Muscle of arm (tissue), 12 donors: ENCODE data around the gene PLEKHM1. TPM values are rescaled to one million over a fixed set of nuclear protein-coding genes. Genes with fewer than 3 reads are reported as not detected.
A peak's percentile ranks its signal among the peaks of the same experiment; 100 is the strongest.

ENCODE experiments used
- DNase-seq: peaks from one replicate; pipeline ENCODE4 v3.0.0-alpha.2; 2013
- polyA plus RNA-seq, 12 donors: library from polyadenylated mRNA; unstranded; fragments of 120-200 nt; gene quantifications; one replicate each; pipeline ENCODE4 v1.2.1, GENCODE V29; 2013; ENCODE audit not compliant: insufficient read length in 12 of 12

Gene PLEKHM1
- polyA plus RNA-seq, 12 donors, result 2.7 to 19.6 (median 10.6) TPM; not detected in 1

DNA sequence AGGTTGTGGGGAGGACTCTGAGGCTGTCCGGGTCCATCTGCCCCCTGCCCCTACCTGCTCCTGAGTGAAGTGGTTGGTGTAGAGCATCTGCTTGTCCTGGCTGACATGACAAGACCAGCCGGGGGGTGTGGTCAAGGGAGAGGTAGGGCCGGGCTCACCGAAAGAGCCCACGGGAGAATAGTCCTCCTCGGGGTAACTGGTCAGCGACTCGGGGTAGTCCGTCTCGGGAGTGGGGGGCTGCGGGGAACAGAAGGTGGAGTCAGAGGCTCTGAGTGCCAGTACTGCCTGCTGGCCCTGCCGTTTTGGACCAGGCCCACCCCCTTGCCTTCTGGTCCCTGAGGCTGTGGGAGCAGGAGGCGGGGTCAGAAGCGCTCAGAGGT is 85.7 kb downstream of the PLEKHM1 start:
- no peak for DNase-seq

DNA sequence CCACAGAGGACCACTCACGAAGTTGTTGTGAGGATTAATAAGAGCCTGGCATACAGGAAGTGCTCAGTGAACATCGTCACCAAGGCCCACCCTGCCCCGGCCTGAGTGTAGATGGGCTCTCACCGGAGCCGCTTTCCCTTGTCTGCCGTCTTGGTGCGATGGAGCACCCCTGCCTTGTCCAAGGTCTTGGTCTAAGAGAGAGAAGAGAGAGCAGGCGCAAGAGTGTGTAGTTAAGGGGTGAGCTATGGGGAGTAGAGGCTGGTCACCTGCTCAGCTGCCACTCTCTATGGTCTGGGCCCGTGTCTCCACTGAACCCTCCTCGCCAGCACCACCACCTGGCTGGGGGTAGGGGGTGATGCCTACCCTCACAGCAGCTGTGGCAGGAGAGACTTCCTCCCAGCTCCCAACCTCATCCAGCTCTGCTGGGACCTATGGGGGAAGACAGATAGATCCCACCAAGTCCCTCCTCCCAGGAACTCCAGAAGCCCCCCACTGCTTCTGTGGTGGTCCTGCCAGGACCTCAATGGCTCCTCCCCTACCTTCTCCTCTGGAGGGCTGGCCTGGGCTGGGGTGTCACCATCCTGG is 86.5 kb downstream of the PLEKHM1 start:
- DNase-seq, result no peak

DNA sequence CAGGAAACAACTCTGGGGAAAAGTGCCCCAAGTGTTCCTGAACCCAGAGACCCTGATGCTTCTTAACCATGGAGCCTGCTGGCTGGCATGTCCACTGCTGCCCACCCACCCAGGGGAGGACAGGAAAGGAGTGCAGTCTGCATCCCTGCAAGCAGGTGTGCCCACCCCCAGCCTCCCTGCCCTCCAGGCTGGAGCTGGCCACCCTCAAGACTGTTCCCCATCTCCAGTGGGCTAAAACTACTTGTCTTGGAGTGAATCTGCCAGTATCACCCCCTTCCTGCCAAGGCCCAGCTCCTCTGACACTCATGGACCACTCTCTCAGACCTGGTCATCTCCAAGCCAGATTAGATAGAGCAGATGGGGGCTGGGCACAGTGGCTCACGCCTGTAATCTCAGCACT is 87.6 kb downstream of the PLEKHM1 start:
- no peak for DNase-seq

DNA sequence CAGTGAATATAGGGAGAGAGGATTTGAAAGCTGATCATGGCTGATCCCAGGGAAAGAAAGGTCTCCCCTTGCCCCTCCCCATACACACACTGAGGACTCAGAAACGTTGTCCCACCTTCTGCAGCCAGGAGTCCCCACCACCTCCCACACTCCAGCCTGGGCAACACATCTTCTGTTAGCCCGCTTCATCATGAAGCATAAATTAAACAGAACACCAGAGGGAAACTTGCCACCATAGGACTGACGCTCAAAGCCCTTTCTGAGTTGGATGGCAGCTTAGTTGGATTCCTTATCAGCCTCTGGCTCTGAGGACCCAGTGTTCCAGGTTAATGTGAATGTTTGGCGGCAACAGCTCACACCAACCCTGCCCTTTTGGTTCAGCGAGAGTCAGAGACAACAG is 91.7 kb downstream of the PLEKHM1 start:
- no peak for DNase-seq

DNA sequence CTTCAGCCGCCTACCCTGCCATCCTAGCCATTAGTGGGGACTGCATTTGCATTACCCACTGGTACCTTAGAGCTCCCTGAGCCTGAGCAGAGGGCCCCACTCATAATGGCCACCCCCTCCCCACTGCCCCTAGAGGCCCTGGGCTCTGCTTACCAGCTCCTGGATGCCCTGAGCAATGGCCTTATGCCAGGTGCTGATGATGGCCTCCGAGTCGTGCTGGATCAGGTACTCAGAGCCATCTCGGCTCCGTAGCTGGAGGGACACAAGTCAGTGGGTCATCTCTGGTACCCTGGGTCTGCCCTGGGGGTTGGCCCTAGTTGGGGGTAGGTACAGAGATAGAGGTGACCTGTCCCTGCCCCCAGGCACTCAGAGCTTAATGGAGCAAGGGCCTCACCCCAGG is 92.7 kb downstream of the PLEKHM1 start:
- no peak for DNase-seq

DNA sequence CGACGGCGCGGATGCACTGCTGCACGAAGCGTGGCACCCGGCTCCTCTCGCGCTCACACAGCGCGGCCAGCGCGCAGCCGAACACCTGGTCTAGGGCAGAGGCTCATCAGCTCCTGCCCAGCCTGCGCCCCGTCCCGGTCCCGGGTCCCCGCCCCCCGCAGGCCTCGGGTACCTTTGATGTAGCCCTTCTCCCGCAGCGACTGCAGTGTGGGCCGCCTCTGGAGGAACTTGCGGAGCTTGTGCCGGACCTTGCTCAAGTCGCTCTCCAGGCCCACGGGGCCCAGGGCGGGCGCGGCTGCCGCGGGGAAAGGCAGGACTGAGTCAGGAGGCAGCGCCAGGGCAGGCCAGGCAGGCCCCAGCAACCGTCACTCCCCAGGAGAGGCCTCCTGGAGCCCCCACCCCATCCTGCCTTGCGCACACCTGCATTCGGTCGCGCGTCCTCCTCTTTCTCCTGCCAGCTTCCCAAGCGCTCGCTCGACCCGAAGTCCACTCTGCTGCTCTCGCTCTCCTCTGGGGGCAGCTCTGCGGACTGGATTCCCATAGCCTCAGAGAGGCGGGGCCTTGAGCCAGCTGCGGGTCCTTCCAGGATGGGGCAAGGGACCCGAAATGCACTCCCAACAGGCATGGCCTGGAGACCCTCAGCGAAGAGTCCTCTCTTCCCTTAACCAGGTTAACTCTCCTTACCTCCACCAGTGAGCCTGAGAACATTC is 93.9 kb downstream of the PLEKHM1 start:
- no peak for DNase-seq

DNA sequence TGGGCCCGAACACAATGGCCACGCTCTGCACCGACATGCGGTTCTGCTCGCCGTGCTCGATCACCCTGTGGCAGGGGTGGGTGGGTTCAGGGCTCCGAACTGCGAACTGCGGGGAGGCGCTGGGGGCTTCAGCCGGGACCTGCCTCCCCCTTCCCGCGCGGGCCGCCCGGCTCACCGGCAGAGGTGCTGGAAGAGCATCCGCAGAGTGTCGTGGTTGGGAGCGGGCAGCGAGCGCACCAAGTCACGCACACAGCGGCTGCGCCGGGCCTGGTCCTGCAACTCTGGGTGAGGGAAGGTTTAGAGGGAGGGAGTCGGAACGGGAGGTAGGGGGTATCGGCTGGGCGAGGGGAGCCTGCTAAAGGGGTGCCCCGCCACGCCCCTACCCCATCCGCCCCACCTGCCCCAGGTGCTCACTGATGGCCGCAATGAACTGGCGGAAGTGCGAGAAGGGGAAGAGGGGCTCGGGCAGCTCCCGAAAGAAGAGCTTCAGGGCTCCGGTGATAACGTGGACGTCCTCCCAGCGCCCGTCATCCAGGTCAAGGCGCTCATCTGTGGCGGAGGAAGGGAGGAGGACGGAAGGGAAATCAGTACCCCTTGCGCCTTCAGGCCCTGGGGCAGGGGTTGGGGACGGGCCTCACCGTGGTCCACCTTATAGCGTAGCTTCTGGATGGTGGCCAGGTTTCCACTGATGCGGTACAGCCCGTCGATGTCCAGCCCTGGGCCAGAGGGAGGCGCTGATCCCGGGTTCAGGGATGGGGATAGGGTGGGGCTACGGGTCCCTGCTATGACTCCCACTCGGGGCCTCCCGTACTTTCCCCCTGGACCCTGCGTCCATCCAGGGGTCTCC is 94.7 kb downstream of the PLEKHM1 start:
- no peak for DNase-seq

DNA sequence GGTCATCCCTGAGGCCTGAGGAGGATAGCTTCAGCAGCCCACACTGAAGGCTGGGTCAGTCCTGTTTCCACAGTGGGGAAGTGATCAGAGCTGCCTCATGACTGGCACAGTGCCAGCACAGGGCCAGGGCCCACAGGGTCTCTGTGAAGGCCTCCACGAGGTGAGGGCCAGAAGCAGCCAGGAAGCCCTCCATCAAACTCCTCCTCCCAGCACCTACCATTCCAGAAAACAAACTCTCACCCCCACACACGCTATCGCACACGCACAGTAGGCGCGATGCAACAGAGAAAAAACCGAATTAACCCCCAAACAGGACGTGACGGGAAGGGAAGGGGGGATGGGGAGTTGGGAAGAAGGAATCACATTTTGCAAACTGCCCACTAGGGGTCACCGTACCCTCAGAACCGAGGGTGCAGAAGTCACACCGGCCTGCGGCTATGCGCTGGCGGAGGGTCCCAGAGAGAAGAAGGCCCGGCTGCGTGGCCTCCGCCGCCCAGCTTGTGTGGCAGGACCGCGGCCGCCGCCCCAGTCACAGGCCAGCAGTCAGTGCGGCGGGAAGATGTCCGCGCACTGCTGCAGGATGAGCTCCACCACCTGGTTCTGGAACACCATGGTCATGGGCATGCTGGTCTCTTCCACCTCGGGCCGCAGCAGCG is 95.5 kb downstream of the PLEKHM1 start:
- peak; percentile 89 for DNase-seq

DNA sequence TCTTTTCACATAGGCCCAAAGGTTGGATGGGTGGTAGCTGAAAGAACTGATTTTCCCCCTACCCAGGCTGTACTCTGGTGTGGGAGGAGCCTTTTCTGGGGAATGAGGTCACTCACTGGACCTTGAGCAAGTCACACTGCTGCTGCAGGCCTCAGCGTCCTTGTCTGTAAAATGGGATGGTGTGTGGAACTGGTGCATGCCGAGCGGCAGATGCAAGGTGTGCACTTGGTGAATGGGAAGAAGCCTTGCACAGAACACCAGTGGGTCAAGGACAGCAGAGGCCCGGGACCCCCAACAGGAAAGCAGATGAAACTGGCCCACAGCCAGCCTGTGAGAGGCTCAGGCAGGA is 96.0 kb downstream of the PLEKHM1 start:
- no peak for DNase-seq

DNA sequence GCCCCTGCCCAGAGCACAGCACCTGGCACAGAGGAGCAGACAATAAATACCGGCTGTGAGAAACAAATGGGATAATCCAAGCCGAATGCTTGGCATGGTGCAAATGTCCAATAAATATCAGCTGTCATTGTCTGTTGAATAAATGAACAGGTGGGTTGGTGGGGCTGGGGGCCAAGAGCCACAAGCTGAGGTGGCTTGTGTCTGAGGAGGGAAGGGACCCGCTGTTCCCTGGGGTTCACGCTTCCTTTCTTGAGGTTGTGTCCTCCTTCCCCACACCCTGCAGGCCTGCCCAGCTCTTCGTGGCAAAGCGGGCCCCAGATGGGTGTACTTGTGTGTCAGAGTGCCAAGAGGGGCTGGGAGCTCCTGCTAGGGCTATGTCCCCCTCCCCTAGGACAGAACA is 96.4 kb downstream of the PLEKHM1 start:
- DNase-seq, result no peak

DNA sequence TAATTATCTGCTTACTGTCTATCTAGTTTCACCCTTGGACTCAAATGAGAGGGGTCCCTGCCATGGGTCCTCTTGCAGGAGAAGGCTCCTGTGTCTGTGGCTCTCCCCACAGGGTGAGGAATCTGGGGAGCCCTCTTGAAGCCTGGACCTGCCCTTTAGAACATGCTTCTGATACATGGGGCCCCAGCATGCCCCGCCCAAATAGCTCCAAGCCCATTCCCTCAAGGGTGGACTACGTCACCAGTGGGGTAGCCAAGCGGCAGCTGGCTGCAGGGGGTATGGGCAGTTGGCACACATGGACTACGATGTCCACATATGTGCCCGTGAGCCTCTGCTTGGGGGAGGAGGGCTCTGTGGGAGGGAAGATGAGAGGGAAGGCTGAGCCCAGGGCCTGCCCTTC is 97.1 kb downstream of the PLEKHM1 start:
- DNase-seq, result no peak

DNA sequence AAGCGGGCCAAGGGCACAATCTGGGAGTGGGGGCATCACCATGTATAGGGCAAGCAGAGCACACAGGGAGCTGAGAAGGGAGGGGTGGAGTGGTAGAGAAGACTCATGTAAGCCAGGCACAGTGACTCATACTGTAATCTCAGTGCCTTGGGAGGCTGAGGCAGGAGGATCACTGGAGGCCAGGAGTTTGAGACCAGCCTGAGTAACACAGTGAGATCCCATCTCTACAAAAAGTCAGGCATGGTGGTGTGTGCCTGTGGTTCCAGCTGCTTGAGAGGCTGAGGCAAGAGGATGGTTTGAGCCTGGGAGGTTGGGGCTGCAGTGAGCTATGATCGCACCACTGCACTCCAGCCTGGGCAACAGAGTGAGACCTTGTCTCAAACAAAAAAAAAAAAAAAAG is 98.6 kb downstream of the PLEKHM1 start:
- DNase-seq, result no peak

DNA sequence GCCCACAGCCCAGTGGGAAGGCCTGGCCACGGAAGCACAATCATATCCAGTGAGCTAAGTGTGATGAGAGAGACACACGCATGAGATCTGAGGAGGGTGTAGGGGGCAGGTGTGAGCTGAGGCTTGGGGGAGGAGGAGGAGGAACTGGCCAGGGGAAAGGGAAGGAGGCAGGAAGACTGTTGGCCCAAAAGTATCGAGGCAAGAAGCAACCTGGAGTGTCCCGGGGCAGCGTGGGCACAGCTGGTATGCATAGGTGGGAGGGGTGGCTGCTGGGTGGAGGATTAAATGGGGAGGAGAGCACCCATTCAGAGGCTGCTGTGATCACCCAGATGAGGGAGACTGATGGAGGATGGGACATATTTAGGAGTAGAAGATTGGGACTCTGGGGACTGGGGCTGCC is 99.2 kb downstream of the PLEKHM1 start:
- no peak for DNase-seq

DNA sequence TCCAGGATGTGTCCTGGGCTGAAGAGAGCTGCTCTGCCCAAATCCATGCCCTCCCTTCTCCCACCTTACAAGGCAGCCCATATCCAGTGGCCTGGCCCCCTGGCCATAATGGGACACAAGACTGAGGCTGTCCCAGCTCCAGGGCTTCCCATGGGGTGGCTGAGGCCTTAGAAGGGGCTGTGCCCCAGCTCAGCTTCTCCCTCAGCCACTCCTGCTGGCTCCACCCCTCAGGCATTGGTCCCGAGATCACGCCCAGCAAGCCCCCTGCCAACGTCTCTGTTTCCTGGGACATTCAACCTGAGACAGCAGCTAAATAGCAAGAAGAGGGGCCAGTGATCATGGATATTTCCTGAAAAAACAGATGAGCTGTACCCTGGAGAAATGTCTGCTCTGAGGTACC is 101.2 kb downstream of the PLEKHM1 start:
- no peak for DNase-seq

DNA sequence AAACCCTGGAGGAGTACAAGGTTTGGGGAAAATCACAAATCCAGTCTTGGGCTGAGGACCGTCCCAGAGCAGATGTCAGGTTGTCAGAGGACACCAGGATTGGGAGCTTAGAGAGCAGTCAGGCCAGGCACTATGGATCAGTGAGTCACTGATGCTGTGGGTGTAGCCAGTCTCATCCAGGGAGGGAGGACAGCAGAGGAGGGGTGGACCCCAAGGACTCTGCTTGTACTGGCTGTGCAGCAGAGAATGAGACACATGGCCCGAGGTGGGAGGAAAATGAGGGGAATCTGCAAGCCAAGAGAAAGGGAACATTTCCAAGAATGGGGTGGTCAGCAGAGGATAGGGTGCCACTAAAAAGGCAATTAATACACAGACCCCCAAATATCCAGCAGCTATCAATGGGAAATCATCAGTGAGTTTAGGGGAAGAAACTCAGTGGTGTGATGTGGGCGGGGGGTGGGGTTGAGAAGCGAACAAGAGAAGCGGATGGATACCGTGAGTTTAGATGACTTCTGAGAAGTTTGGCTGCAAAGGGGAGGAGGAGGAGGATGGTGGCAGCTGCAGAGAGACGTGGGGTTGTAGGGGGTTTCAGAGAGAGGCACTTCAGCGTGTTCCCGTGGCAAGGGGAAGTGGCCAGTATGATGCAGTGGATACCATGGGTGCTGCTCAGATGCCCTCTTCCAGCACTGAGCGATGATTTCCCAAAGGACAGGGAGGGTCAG is 101.8 kb downstream of the PLEKHM1 start:
- DNase-seq, result no peak

DNA sequence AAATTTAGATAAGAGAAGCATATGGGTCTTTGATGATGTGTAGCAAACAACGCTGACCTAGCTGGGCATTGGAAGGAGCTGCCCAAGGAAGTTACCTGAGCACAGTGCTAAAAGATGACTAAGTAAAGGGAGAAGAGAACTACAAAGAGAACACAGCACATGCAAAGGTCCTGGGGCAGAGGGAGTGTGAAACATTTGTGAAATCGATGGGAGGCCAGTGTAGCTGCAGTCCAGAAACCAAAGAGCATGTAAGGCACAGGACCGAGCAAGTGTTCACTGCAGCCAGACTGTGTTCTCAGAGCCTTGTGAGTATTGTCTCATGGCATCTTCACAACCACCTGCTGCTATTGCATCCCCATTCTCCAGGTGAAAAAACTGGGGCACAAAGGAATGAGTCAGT is 102.8 kb downstream of the PLEKHM1 start:
- DNase-seq, result no peak

DNA sequence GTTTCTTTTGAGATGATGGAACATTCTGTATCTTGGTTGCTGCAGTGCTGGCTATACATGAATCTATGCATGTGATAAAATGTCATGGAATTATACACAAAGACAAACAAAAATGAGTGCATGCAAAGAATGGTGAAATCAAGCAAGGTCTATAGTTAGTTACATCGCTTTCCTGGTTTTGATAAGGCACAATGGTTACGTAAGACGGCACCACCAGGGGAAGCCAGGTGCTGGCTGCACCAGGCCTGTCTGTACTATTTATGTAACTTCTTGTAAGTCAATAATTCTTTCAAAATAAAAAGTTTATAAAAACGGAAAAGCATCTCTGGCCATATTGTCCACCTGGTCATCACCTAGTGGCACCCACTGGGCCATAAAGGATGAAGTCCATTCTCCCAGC is 104.3 kb downstream of the PLEKHM1 start:
- DNase-seq, result no peak

Other genes starting within 250 kb of the PLEKHM1 start
- under 1 TPM in 2 of 12 donors, not detected in 10; 0.18 to 0.23 TPM for gene SPATA32, start 228.6 kb downstream of the PLEKHM1 start, polyA plus RNA-seq
- 10 to 100 TPM in 1 of 12 donors, 1 to 10 TPM in 10, not detected in 1; 5.9 to 10.7 (median 7.3) TPM for gene MAP3K14, start 173.7 kb downstream of the PLEKHM1 start, polyA plus RNA-seq
- 10 to 100 TPM in 3 of 12 donors, 1 to 10 TPM in 8, not detected in 1; 6.0 to 25.7 (median 9.4) TPM for gene ARHGAP27, start 57.9 kb downstream of the PLEKHM1 start, polyA plus RNA-seq